ENCODE results near the gene ADRA2B. TPM values are rescaled to one million over a fixed set of nuclear protein-coding genes. Genes with fewer than 3 reads are reported as not detected.

Gene ADRA2B
- total RNA-seq, 1 donor from 2014 or later = 2.1 TPM

- no peak overlapping the region for H3K27ac ChIP-seq (ENCODE audit: low read depth, low read length)
These were observed 33.8 kb upstream of the ADRA2B start for GRCh38 chr2:96150007-96150640.

GRCh38 chr2:96148410-96149217 lies 32.2 kb upstream of the ADRA2B start:
- no peak overlapping the region for H3K9ac ChIP-seq (ENCODE audit: low read depth in 1 of 3, low read length in 3 of 3)
- no peaks in the 10 kb centered on the region for H3K27me3 ChIP-seq (ENCODE audit: control insufficient read depth in 3 of 3, insufficient read depth in 3 of 3, low read length in 3 of 3)
- H3K4me1 ChIP-seq (ENCODE audit: control insufficient read depth in 3 of 3, insufficient read depth in 3 of 3, low read length in 3 of 3) = peaks cover 9 to 14% (median 13%) of the 10 kb centered on the region in 3 donors
- H3K9me3 ChIP-seq (ENCODE audit: control insufficient read depth in 3 of 3, low read length in 3 of 3) = no peaks in the 10 kb centered on the region
- H3K4me3 ChIP-seq (ENCODE audit: low read length in 3 of 3) = no peak overlapping the region
- H3K36me3 ChIP-seq (ENCODE audit: control insufficient read depth in 3 of 3, insufficient read depth in 3 of 3, low read length in 3 of 3) = peaks cover 0 to 3% (median 2%) of the 10 kb centered on the region in 3 donors
- no peak overlapping the region for H3K27ac ChIP-seq (ENCODE audit: low read depth, low read length)

More at GRCh38 chr2:96150007-96150640, 33.8 kb upstream of the ADRA2B start:
- H3K4me1 ChIP-seq (ENCODE audit: control insufficient read depth in 3 of 3, insufficient read depth in 3 of 3, low read length in 3 of 3) = peaks cover 0 to 6% (median 0%) of the 10 kb centered on the region in 3 donors
- H3K9ac ChIP-seq (ENCODE audit: low read depth in 1 of 3, low read length in 3 of 3) = no peak overlapping the region
- H3K9me3 ChIP-seq (ENCODE audit: control insufficient read depth in 3 of 3, low read length in 3 of 3) = no peaks in the 10 kb centered on the region
- no peaks in the 10 kb centered on the region for H3K36me3 ChIP-seq (ENCODE audit: control insufficient read depth in 3 of 3, insufficient read depth in 3 of 3, low read length in 3 of 3)
- H3K27me3 ChIP-seq (ENCODE audit: control insufficient read depth in 3 of 3, insufficient read depth in 3 of 3, low read length in 3 of 3) = no peaks in the 10 kb centered on the region
- no peak overlapping the region for H3K4me3 ChIP-seq (ENCODE audit: low read length in 3 of 3)

GRCh38 chr2:96147593-96148201 lies 31.3 kb upstream of the ADRA2B start:
- Histone ChIP-seq H3K36me3 (ENCODE audit: control insufficient read depth in 3 of 3, insufficient read depth in 3 of 3, low read length in 3 of 3) (peaks cover 0 to 3% (median 2%) of the 10 kb centered on the region in 3 donors), H3K4me3 (ENCODE audit: low read length in 3 of 3) (no peak overlapping the region), H3K4me1 (ENCODE audit: control insufficient read depth in 3 of 3, insufficient read depth in 3 of 3, low read length in 3 of 3) (peaks cover 9 to 14% (median 14%) of the 10 kb centered on the region in 3 donors), H3K27me3 (ENCODE audit: control insufficient read depth in 3 of 3, insufficient read depth in 3 of 3, low read length in 3 of 3) (no peaks in the 10 kb centered on the region), H3K9me3 (ENCODE audit: control insufficient read depth in 3 of 3, low read length in 3 of 3) (no peaks in the 10 kb centered on the region), H3K27ac (ENCODE audit: low read depth, low read length) (no peak overlapping the region), H3K9ac (ENCODE audit: low read depth in 1 of 3, low read length in 3 of 3) (no peak overlapping the region)

GRCh38 chr2:96146881-96147592 lies 30.7 kb upstream of the ADRA2B start:
- Histone ChIP-seq H3K9ac (ENCODE audit: low read depth in 1 of 3, low read length in 3 of 3) (no peak overlapping the region), H3K27ac (ENCODE audit: low read depth, low read length) (no peak overlapping the region), H3K27me3 (ENCODE audit: control insufficient read depth in 3 of 3, insufficient read depth in 3 of 3, low read length in 3 of 3) (no peaks in the 10 kb centered on the region), H3K36me3 (ENCODE audit: control insufficient read depth in 3 of 3, insufficient read depth in 3 of 3, low read length in 3 of 3) (peaks cover 0 to 3% (median 2%) of the 10 kb centered on the region in 3 donors), H3K4me3 (ENCODE audit: low read length in 3 of 3) (no peak overlapping the region), H3K9me3 (ENCODE audit: control insufficient read depth in 3 of 3, low read length in 3 of 3) (no peaks in the 10 kb centered on the region), H3K4me1 (ENCODE audit: control insufficient read depth in 3 of 3, insufficient read depth in 3 of 3, low read length in 3 of 3) (peaks cover 9 to 14% (median 14%) of the 10 kb centered on the region in 3 donors)

GRCh38 chr2:96146153-96146880 lies 29.9 kb upstream of the ADRA2B start:
- no peaks in the 10 kb centered on the region for H3K9me3 ChIP-seq (ENCODE audit: control insufficient read depth in 3 of 3, low read length in 3 of 3)
- H3K27me3 ChIP-seq (ENCODE audit: control insufficient read depth in 3 of 3, insufficient read depth in 3 of 3, low read length in 3 of 3) = no peaks in the 10 kb centered on the region
- H3K4me1 ChIP-seq (ENCODE audit: control insufficient read depth in 3 of 3, insufficient read depth in 3 of 3, low read length in 3 of 3) = peaks cover 9 to 14% (median 14%) of the 10 kb centered on the region in 3 donors
- H3K4me3 ChIP-seq (ENCODE audit: low read length in 3 of 3) = no peak overlapping the region
- peaks cover 0 to 3% (median 2%) of the 10 kb centered on the region in 3 donors for H3K36me3 ChIP-seq (ENCODE audit: control insufficient read depth in 3 of 3, insufficient read depth in 3 of 3, low read length in 3 of 3)
- peak overlapping the region; percentile 70 for H3K27ac ChIP-seq (ENCODE audit: low read depth, low read length)
- peak overlapping the region in 1 of 3 donors; percentile 8 for H3K9ac ChIP-seq (ENCODE audit: low read depth in 1 of 3, low read length in 3 of 3)

GRCh38 chr2:96145848-96146152 lies 29.4 kb upstream of the ADRA2B start:
- Histone ChIP-seq H3K9ac (ENCODE audit: low read depth in 1 of 3, low read length in 3 of 3) (peak overlapping the region in 1 of 3 donors; percentile 45), H3K4me1 (ENCODE audit: control insufficient read depth in 3 of 3, insufficient read depth in 3 of 3, low read length in 3 of 3) (peaks cover 9 to 14% (median 14%) of the 10 kb centered on the region in 3 donors), H3K27me3 (ENCODE audit: control insufficient read depth in 3 of 3, insufficient read depth in 3 of 3, low read length in 3 of 3) (no peaks in the 10 kb centered on the region), H3K27ac (ENCODE audit: low read depth, low read length) (peak overlapping the region; percentile 70), H3K36me3 (ENCODE audit: control insufficient read depth in 3 of 3, insufficient read depth in 3 of 3, low read length in 3 of 3) (peaks cover 0 to 3% (median 2%) of the 10 kb centered on the region in 3 donors), H3K9me3 (ENCODE audit: control insufficient read depth in 3 of 3, low read length in 3 of 3) (no peaks in the 10 kb centered on the region), H3K4me3 (ENCODE audit: low read length in 3 of 3) (peak overlapping the region in 1 of 3 donors; percentile 38)

GRCh38 chr2:96145036-96145847 lies 28.9 kb upstream of the ADRA2B start, which contains the start of gene DUSP2:
DUSP2 (minus strand) TSS chr2:96145440; CDS start chr2:96145354, 86 bp downstream.
- Histone ChIP-seq H3K9ac (ENCODE audit: low read depth in 1 of 3, low read length in 3 of 3) (peak within 1 kb of the TSS; percentile 61 to 81 (median 65)), H3K4me1 (ENCODE audit: control insufficient read depth in 3 of 3, insufficient read depth in 3 of 3, low read length in 3 of 3) (peaks cover 9 to 14% (median 14%) of the 10 kb centered on the region in 3 donors), H3K27ac (ENCODE audit: low read depth, low read length) (peak within 1 kb of the TSS; percentile 70), H3K36me3 (ENCODE audit: control insufficient read depth in 3 of 3, insufficient read depth in 3 of 3, low read length in 3 of 3) (peaks cover 0 to 3% (median 2%) of the 10 kb centered on the region in 3 donors), H3K9me3 (ENCODE audit: control insufficient read depth in 3 of 3, low read length in 3 of 3) (no peaks in the 10 kb centered on the region), H3K4me3 (ENCODE audit: low read length in 3 of 3) (peak within 1 kb of the TSS; percentile 48 to 83 (median 80)), H3K27me3 (ENCODE audit: control insufficient read depth in 3 of 3, insufficient read depth in 3 of 3, low read length in 3 of 3) (no peaks in the 10 kb centered on the region)

GRCh38 chr2:96144481-96145035 lies 28.2 kb upstream of the ADRA2B start:
- Histone ChIP-seq H3K9me3 (ENCODE audit: control insufficient read depth in 3 of 3, low read length in 3 of 3) (no peaks in the 10 kb centered on the region), H3K9ac (ENCODE audit: low read depth in 1 of 3, low read length in 3 of 3) (peak overlapping the region; percentile 61 to 81 (median 65)), H3K27me3 (ENCODE audit: control insufficient read depth in 3 of 3, insufficient read depth in 3 of 3, low read length in 3 of 3) (no peaks in the 10 kb centered on the region), H3K27ac (ENCODE audit: low read depth, low read length) (no peak overlapping the region), H3K4me3 (ENCODE audit: low read length in 3 of 3) (peak overlapping the region; percentile 23 to 83 (median 80)), H3K36me3 (ENCODE audit: control insufficient read depth in 3 of 3, insufficient read depth in 3 of 3, low read length in 3 of 3) (peaks cover 0 to 3% (median 2%) of the 10 kb centered on the region in 3 donors), H3K4me1 (ENCODE audit: control insufficient read depth in 3 of 3, insufficient read depth in 3 of 3, low read length in 3 of 3) (peaks cover 9 to 14% (median 14%) of the 10 kb centered on the region in 3 donors)
